ENCODE results near the gene HECA. TPM values are rescaled to one million over a fixed set of nuclear protein-coding genes. Genes with fewer than 3 reads are reported as not detected.
"Not testable (repeated sequence)": the region's sequence is repeated elsewhere in the genome, so short reads cannot be mapped to it uniquely, and the experiment has no call there.

Gene HECA, protein sequence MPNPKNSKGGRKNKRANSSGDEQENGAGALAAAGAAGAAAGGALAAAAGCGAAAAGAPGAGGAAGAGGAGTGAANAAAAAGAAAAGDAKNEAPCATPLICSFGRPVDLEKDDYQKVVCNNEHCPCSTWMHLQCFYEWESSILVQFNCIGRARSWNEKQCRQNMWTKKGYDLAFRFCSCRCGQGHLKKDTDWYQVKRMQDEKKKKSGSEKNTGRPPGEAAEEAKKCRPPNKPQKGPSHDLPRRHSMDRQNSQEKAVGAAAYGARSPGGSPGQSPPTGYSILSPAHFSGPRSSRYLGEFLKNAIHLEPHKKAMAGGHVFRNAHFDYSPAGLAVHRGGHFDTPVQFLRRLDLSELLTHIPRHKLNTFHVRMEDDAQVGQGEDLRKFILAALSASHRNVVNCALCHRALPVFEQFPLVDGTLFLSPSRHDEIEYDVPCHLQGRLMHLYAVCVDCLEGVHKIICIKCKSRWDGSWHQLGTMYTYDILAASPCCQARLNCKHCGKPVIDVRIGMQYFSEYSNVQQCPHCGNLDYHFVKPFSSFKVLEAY
- 10 to 100 TPM; 16.8 to 26.9 (median 20.5) TPM for polyA plus RNA-seq (ENCODE audit: insufficient read length in 10 of 10)
- long read RNA-seq, donor 1 = 0 reads
- long read RNA-seq, donor 2 = 0 reads
- long read RNA-seq, donor 3 = 0 reads
- long read RNA-seq, donor 4, full-length matches to known transcripts = 2 of 2 reads
- long read RNA-seq, donor 4, partial matches to known transcripts = 0 of 2 reads
- long read RNA-seq, donor 4, other reads (novel, unspliced or antisense) = 0 of 2 reads
- long read RNA-seq, donor 5, full-length matches to known transcripts = 5 of 5 reads
- long read RNA-seq, donor 5, partial matches to known transcripts = 0 of 5 reads
- long read RNA-seq, donor 5, other reads (novel, unspliced or antisense) = 0 of 5 reads
- long read RNA-seq, donor 6, full-length matches to known transcripts = 4 of 4 reads
- long read RNA-seq, donor 6, partial matches to known transcripts = 0 of 4 reads
- long read RNA-seq, donor 6, other reads (novel, unspliced or antisense) = 0 of 4 reads
- long read RNA-seq, donor 7 = 0 reads
- long read RNA-seq, donor 8, full-length matches to known transcripts = 2 of 2 reads
- long read RNA-seq, donor 8, partial matches to known transcripts = 0 of 2 reads
- long read RNA-seq, donor 8, other reads (novel, unspliced or antisense) = 0 of 2 reads
- long read RNA-seq, donor 9, full-length matches to known transcripts = 2 of 2 reads
- long read RNA-seq, donor 9, partial matches to known transcripts = 0 of 2 reads
- long read RNA-seq, donor 9, other reads (novel, unspliced or antisense) = 0 of 2 reads

DNA sequence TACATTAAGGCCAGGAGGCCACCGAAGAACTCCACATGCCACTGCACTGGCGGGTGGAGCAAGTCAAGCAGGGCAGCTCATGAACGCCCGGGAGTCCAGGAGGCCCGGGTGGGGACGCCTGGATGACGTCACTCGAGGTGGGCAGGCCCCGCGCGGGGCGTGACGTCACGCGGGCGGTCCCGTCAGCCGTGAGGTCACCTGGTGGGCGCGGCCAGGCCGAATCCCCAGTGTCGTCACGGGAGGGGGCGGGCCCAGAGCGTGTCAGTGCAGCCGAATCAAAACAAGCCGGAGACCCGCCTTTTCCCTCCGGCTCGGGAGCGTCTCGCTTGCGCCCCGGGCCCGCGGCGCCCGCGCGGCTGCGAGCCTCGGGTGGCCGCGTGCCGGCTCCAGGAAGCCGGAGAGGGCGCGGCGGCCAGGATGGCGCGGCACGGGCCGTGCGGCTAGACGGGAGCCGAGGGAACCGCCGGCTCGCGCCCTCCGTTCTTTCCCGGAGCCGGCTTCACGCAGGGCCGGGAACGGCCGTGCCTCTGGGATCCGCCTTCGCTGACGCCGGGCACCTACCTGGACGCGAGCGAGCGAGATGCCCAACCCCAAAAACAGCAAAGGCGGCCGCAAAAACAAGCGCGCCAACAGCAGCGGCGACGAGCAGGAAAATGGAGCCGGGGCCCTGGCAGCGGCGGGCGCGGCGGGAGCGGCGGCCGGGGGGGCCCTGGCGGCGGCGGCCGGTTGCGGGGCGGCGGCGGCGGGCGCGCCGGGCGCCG is at the start of gene HECA:
Gene HECA, plus strand, starts transcription at position 264 of the 761 bp plus-strand sequence. Its CDS starts 317 bp downstream, at position 581.
- DNase-seq = peak; percentile 94 to 97 (median 96)

DNA sequence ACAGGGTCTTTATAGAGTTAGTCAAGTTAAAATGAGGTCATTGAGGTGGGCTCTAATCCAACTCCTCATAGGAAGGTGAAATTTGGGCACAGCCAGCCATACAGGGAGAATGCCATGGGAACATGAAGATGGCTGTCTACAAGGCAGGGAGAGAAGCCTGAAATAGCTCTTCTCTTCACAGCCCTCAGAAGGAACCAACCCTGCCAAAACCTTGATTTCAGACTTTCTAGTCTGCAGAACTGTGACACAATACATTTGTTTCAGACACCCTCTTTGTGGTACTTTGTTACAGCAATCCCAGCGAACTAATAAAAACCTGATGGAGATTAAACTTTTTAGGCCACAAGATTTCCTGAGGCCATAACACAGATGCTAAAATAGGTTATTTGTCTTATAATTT is 43.1 kb upstream of the HECA start:
- no peak for DNase-seq

DNA sequence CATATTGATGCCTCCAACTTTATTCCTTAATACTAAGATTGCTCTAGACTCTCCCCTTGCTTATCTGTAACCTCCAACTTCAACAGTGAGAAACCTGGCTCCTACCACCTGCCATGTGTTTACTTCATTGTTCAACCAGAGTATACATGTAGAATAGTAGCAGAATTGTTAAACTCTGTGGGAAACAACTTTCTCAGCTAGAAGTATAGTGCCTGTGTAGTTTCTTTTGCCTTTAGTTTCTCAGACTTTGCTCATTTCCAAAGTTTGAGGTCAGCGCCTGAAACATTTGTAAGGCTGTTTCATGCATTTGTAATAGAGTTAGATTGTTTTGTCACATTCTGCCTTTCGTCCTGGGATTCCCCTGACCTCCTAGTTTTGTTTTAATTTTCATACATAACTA is 34.9 kb upstream of the HECA start:
- DNase-seq = no peak

DNA sequence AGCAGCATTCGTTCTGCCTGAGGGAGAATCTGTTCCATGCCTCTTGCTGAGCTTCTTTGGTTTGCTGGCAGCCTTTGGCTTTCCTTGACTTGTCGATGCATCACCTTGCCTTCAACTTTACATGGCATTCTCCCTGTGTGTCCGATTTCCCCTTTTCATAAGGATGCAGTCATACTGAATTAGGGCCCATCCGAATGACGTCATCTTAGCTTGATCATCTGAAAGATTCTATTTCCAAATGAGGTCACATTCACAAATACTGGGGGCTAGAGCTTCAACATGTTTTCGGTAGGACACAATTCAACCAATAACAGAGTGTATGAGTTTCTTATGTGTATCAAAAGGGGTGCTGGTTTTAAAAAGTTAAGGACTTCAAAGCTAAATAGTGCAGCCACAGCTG is 27.8 kb upstream of the HECA start:
- no peak for DNase-seq

DNA sequence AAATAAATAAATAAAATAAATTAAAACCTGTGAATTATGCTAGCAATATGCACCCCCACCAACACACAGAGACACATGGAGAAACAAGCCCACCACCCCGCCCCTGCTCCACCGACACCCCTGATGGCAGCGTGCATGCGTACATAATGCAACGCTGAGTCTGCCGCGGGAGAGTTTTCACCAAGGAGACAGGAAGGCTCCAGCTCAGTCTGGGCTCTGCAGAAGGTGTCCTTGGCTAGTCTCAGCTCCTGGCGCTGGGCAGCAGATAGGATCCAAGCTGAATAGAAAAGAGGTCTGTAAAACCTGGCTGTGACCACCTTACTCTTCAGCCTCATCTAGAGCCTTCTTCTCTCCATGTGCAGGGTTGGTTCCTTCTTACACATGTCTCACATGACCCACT is 26.5 kb upstream of the HECA start:
- no peak for DNase-seq

DNA sequence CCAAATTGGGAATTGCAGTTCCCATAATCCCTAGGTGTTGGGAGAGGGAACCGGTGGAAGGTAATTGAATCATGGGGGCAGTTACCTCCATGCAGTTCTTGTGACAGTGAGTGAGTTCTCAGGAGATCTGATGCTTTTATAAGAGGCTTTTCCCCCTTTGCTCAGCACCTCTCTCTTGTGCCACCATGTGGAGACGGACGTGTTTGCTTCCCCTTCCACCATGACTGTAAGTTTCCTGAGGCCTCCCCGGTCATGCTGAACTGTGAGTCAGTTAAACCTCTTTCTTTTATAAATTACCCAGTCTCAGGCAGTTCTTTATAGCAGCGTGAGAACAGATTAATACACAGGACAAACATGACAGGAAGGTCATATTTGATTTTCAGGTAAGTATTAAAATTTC is 25.3 kb upstream of the HECA start:
- no peak for DNase-seq

DNA sequence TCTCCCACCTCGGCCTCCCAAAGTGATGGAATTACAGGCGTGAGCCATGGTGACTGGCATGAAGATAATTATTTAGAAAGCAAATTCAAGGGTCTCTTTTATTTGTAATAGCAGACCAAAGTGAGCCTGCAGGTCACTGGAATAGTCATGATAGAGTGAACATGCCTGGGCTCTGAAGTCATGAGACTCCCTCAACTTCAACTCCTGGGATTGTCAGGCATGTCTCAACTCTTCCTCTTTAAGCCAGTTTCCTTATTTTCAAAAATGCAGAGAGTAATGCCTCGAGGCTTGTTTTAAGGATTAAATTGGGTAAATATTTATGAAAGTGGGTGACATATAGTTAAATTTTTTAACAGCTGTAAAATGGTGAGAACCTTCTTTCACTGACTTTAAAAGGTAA is 22.7 kb upstream of the HECA start:
- no peak for DNase-seq

DNA sequence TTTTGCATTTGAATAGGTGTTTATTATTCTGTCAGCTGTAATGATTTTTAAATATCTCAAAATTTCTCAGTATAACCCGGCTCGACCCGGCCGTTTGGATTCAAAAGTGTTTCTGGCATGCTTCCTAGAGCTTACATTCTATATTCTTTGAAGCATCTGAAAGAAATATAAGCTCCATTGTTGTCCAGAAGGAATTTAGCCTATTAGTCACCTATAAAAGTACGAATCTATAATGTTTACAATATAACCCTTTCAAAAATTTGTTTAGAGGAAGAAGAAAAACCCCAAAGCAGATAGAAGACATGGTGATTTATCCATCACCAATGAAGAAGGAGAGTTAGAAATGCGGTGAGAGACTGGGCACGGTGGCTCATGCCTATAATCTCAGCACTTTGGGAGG is 22.3 kb upstream of the HECA start:
- DNase-seq = no peak

DNA sequence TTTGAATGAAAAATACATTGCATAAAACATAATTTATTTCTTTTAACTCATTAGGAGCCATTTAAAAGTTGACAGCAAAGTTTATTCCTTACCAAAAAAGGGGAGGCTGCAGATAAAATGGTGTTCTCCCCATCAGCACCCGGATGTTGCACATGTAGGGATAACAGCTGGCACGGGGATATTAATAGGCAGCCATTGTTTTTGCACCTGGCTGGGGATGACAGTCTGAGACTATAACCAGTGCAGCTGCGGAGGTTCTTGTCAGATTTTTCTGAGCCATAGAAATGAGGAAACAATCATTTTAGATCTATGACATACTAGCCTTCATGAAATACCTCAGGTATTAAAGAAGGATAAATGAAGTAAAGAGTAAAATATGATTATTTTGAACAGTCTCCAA is 20.1 kb upstream of the HECA start:
- no peak for DNase-seq

DNA sequence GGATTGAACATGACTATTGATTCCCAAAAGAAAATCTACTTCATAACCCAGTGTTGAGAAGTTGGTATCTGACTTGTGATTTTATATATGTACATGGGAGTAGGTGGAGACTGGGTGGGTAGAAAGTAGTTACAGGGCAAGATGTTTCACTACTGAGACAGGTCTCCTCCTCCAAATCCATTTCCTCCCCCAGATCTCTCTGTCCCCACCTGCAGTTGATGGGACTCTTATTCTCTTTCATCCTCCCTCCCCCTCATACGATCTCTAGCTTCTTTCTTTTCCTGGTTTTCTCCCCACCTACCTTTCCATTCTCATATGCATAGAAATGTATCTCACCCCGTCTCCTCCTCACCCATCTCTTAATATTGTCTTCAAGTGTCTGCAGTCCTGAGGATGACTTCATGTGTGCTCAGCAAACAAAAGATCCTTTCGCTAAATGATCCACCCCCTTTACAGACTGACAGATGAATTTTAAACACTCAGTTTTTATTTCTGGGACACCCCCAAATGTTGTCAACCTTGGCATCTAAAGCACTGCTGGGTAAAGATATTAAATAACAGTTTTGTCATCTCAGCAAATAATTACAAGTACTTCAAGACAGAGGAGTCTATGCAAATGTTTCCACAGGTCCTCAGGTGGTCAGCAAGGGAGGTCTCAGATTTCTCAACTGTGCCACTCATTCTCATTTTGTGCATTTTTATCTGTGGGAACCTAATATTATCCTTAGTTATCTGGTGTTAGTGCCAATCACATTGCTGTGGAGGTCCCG is 18.7 kb upstream of the HECA start:
- no peak for DNase-seq

DNA sequence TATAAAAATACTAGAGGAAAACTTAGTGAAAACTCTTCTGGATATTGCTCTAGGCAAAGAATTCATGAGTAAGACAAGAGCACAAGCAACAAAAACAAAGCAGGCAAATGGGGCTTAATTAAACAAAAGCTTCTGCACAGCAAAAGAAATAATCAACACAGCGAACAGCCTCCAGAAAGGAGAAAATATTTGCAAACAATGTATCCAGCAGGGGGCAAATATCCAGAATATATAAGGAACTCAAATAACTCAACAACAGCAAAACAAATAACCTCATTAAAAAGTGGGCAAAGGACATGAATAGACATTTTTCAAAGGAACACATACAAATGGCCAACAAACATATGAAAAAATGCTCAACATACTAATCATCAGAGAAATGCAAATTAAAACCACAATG is 17.1 kb upstream of the HECA start:
- DNase-seq = no peak

DNA sequence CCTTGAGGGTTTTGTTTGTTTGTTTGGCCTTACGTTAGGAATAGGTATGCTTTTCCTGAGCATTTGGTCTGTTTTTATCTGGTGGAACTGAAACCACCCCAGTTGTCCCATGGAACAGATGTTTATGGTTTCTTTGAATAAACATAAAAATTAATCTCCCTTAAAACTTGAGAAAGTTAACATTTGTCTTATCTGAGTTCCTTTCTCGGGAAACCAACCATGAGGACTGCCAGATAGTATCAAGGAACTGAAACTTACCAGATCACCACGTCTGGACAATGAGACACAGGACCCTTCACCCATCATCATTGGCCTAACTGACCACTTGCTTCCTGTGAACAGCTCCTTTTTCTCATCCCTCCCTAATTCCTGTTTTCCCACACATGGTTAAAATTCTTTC is 15.3 kb upstream of the HECA start:
- no peak for DNase-seq

DNA sequence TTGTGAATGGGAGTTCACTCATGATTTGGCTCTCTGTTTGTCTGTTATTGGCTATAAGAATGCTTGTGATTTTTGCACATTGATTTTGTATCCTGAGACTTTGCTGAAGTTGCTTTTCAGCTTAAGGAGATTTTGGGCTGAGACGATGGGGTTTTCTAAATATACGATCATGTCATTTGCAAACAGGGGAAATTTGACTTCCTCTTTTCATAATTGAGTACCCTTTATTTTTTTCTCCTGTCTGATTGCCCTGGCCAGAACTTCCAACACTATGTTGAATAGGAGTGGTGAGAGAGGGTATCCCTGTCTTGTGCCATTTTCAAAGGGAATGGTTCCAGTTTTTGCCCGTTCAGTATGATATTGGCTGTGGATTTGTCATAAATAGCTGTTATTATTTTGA is 12.1 kb upstream of the HECA start:
- DNase-seq = not testable (repeated sequence)

DNA sequence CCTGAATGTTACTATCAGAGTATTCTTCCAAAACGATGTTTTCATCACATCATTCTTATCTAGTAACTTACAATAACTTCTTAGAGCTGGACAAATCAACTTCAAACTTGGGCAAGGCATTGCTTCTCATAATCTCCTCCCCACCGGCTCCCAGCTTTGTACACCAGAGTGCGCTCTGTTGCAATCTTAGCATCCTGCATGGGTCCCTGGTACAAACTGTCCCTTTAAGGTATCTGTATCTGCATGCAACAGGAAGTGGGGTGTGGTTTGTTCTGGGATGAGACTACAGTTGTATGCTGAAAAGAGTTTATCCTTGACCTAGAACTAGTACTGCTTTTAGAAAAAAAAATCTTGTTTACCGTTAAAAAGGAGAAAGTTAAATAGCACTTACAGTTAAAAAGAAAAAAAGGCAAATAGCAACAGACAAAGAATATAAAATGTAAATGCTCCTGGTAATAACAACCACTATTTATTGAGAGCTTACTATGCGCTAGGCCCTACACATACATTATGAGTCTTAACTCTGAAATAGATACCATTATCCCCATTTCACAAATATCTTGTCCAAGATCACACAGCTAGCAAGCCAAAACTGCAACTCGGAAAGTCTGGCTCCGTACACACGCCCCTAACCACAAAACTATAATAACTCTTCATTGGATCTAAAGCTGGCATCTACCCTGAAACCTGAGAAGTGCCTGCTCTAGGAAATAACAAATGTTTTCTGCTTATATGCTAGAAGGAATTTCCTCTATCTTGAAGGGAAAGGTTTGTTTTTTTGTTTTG is 9.8 kb upstream of the HECA start:
- DNase-seq = peak in 1 of 3 donors; percentile 56

DNA sequence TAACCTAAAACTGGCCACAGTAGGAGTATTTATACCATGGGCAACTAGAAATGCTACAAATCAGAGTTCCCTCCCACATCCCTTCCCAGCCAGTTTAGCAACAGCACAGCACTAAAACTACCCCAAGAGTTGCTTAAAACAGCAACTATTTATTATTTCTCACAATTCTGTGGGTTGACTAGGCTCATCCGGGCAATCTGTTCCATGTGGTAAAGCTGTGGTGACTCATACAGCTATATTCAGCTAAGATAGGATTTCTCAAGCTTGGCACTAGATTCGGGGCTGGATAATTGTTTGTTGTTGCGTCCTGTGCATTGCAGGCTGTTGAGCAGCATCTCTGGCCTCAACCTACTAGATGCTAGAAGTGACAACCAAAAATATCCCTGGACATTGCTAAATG is 8.6 kb upstream of the HECA start:
- no peak for DNase-seq

DNA sequence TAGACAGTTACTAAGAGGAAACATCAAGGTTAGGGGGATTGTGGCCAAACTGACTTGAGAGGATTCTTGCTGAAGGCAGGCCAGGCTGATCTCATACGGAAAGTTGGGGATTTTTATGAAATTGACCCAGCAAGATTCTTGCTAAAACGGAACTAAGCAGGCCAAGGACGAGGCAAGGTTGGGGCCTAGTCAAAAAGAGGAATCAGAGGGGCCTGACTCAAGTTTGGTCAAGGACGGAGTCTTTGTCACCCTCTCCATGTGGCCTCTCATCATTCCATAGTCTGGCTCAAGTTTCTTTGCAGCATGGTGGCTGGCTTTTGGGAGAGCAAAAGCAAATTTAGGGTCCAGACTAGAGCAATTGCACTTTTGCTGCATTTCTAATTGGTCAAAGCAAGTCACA is 7.9 kb upstream of the HECA start:
- DNase-seq = no peak

DNA sequence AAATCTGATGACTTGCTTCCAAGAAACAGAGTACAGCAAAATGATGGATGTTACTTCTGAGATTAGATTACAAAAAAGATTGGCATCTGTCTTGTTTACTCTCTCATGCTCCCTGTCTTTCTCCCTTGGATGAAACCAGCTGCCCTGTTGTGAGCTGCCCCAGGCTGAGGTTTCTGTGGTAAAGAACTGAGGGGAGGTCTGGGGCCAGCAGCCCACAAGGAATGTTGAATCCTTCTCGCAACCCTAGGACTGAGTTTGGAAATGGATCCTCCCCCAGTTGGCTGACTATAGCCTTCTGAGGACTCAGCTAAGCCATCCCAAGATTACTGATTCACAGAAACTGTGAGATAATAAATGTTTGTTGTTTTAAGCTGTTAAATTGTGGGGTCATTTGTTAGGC is 5.6 kb upstream of the HECA start:
- no peak for DNase-seq

DNA sequence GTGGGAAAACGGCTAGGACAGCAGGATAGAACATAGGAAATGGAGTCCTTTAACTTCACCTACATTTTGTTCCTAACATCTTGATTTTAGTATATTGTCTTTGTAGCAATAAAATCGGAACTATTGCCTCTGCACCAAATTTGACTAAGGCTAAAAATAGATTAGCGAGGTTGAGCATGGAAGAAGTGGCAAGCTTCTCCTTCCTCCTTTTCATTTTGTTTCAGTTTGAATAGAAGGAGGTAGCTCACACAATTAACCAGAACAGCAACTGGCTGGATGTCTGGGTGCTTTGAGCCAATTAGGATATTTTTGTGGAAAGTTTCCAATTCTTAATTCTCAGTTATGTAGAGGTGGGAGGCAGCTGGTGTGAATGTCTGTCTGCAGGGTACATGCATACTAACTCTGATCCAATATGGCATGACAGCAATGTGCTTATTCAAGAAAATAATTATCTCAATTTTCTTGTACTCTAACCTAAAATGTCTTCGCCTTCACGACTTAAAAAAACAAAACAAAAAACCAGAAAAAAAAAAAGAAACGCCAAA is 3.1 kb upstream of the HECA start:
- no peak for DNase-seq

Data from muscle of back (tissue), 13 donors.